Activated CD4-positive, CD25-positive, alpha-beta regulatory T cell treated with anti-CD3 and anti-CD28 coated beads, Interleukin-2, amount 50 U/mL, for 72 hours (primary cell): ENCODE data around the gene SHH.

ENCODE experiments used
- DNase-seq: peaks from one replicate; pipeline ENCODE4 v3.0.0; 2021

SHH gene

GRCh38 chr7:155804897-155805825 lies 7.1 kb downstream of the SHH start:
- peak; percentile 70 for DNase-seq

GRCh38 chr7:155804431-155804831 lies 7.8 kb downstream of the SHH start:
- no peak for DNase-seq

GRCh38 chr7:155803418-155804376 lies 8.6 kb downstream of the SHH start:
- no peak for DNase-seq

GRCh38 chr7:155802906-155803417 lies 9.3 kb downstream of the SHH start:
- no peak for DNase-seq

- no peak for DNase-seq
These were observed 10.0 kb downstream of the SHH start for GRCh38 chr7:155802291-155802690.

- DNase-seq, result no peak
These were observed 11.5 kb downstream of the SHH start for GRCh38 chr7:155800741-155801267.

GRCh38 chr7:155800301-155800700 lies 12.0 kb downstream of the SHH start:
- no peak for DNase-seq

GRCh38 chr7:155799514-155799913 lies 12.7 kb downstream of the SHH start:
- no peak for DNase-seq

GRCh38 chr7:155798673-155799439 lies 13.4 kb downstream of the SHH start:
- no peak for DNase-seq

- DNase-seq, result no peak
These were observed 14.7 kb downstream of the SHH start for GRCh38 chr7:155797262-155798250.

GRCh38 chr7:155796381-155797261 lies 15.6 kb downstream of the SHH start:
- DNase-seq, result peak; percentile 78

GRCh38 chr7:155795951-155796350 lies 16.3 kb downstream of the SHH start:
- peak; percentile 13 for DNase-seq

GRCh38 chr7:155795401-155795800 lies 16.9 kb downstream of the SHH start:
- peak; percentile 13 for DNase-seq

GRCh38 chr7:155794196-155794595 lies 18.1 kb downstream of the SHH start:
- no peak for DNase-seq

- no peak for DNase-seq
These were observed 18.5 kb downstream of the SHH start for GRCh38 chr7:155793720-155794119.

- DNase-seq, result no peak
These were observed 19.2 kb downstream of the SHH start for GRCh38 chr7:155792999-155793560.

GRCh38 chr7:155792315-155792960 lies 19.8 kb downstream of the SHH start:
- DNase-seq, result no peak

- DNase-seq, result no peak
These were observed 20.4 kb downstream of the SHH start for GRCh38 chr7:155791836-155792235.

GRCh38 chr7:155791214-155791737 lies 21.0 kb downstream of the SHH start:
- no peak for DNase-seq
